HG03135 (cell line): ENCODE measurements around the gene PRKCQ.

Experiments
- ATAC-seq: cut with Tn5 transposase; IDR thresholded peaks from one replicate; pipeline ENCODE4 v1.9.1; 2021; ENCODE audit warnings: mild to moderate bottlenecking, moderate library complexity; ENCODE audit not compliant: unreplicated experiment

Gene PRKCQ

GRCh38 chr10:6528198-6528950 is 51.7 kb downstream of the PRKCQ start:
- no peak for ATAC-seq

GRCh38 chr10:6525599-6526165 is 54.4 kb downstream of the PRKCQ start:
- ATAC-seq: no peak

- ATAC-seq: no peak
These were observed 57.8 kb downstream of the PRKCQ start for GRCh38 chr10:6522230-6522629.

GRCh38 chr10:6520138-6520537 is 59.9 kb downstream of the PRKCQ start:
- ATAC-seq: no peak

GRCh38 chr10:6518791-6519429 is 61.2 kb downstream of the PRKCQ start:
- no peak for ATAC-seq

GRCh38 chr10:6516929-6517284 is 63.2 kb downstream of the PRKCQ start:
- no peak for ATAC-seq

- ATAC-seq: no peak
These were observed 63.7 kb downstream of the PRKCQ start for GRCh38 chr10:6516281-6516928.

- no peak for ATAC-seq
These were observed 65.0 kb downstream of the PRKCQ start for GRCh38 chr10:6514844-6515780.

GRCh38 chr10:6514180-6514579 is 65.9 kb downstream of the PRKCQ start:
- no peak for ATAC-seq

- ATAC-seq: no peak
These were observed 66.6 kb downstream of the PRKCQ start for GRCh38 chr10:6513476-6513875.

GRCh38 chr10:6512182-6512581 is 67.9 kb downstream of the PRKCQ start:
- ATAC-seq: no peak

GRCh38 chr10:6511347-6511746 is 68.7 kb downstream of the PRKCQ start:
- no peak for ATAC-seq

- peak; percentile 90 for ATAC-seq
These were observed 72.8 kb downstream of the PRKCQ start for GRCh38 chr10:6507311-6507710.

GRCh38 chr10:6505300-6505699 is 74.8 kb downstream of the PRKCQ start:
- no peak for ATAC-seq

- ATAC-seq: no peak
These were observed 75.8 kb downstream of the PRKCQ start for GRCh38 chr10:6504296-6504695.

GRCh38 chr10:6503171-6503570 is 76.9 kb downstream of the PRKCQ start:
- no peak for ATAC-seq

GRCh38 chr10:6501931-6502330 is 78.1 kb downstream of the PRKCQ start:
- ATAC-seq: no peak

GRCh38 chr10:6499974-6500373 is 80.1 kb downstream of the PRKCQ start:
- no peak for ATAC-seq

- ATAC-seq: no peak
These were observed 81.3 kb downstream of the PRKCQ start for GRCh38 chr10:6498771-6499170.

GRCh38 chr10:6497620-6498019 is 82.5 kb downstream of the PRKCQ start:
- no peak for ATAC-seq
